MV-4-11 (cell line): ENCODE measurements around the gene PARVB.

Source experiments
- DNase-seq: peaks from one replicate; lab custom pipeline; 2025; lab: John Stamatoyannopoulos, UW

PARVB gene

DNA sequence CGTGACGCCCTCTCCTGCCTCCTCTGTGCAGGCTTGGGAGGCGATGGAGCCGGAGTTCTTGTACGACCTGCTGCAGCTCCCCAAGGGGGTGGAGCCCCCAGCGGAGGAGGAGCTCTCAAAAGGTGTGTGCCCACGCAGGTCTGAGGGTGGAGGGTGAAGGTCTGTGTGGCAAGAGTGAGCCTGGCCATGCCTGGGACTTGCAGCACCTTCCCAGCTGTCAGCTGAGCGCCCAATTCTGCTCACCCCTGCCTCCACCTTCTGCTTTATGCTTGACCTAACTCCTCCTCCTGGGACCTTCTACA, 159.1 kb downstream of the PARVB start:
- DNase-seq, result no peak

DNA sequence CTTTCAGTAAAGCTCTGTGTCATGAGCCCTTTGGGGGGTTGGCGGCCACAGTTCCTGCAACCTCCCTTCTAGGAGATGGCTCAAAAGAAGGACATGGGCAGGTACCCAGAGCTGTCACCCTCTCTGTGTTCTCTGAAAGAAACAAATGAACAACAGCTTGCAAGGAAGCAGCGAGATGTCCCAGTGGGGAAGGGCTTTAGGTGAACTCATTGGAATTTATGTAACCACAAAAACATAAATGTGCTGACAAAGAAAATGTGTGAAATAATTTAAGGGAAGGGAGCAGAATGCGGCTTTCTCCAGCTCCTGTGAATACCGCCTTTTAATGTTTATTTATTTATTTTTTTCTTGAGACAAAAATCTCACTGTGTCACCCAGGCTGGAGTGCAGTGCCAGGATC, 159.9 kb downstream of the PARVB start:
- no peak for DNase-seq

DNA sequence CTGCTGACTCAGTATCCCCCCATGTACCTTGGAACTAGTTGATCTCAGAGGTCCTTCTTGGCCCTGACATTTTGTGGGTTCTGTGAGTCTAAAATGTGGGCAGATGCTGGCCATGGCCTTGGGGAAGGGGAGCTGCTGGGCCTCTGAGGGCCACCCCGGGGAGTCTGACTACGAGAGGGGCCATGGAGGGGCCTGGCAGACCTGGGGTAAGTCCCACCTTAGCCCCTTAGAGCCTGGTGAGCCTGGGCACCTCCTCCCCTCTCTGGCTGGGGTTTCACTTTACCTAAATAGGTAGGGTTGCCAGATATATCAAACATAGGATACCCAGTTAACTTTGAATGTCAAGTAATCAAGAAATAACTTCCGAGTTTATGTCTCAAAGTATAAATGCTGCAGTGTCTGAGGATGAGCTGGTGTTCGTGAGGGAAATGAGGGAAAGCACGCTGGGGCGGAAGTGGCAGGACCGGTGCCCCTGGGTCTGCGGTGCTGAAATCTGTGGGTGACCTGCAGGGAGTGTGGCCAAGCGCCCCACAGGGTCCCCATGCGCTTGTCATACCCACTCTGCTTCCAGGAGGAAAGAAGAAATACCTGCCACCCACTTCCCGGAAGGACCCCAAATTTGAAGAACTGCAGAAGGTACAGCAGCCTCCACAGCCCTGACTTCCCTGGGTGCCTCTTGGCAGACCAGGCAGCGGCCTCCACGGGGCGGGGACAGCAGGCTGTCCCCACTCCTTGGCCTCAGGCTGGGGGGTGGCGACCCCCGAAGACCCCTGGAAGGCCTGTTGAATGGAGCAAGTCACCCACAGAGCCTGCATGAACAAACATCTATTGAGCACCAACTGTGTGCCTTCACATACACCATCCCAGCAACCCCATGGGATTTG, 161.4 kb downstream of the PARVB start:
- DNase-seq, result no peak

DNA sequence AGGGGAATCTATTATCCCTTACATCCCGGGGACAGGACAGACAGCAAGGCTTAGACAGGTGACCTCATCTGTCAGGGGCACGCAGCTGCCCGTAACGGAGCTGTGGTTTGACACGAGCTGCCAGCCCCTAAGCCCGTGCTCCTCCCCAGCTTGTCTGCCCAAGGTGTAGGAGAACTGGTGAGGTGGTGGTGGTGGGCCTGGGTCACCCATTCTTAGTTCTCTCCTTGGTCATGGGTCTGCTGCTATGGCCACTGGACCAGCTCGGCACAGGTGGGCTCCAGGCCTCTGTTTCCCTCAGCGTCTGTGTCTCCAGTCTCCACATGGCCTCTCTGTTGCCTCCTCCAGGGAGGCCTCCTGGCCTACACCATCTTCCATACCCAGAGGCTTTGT, 162.0 kb downstream of the PARVB start:
- DNase-seq, result no peak

DNA sequence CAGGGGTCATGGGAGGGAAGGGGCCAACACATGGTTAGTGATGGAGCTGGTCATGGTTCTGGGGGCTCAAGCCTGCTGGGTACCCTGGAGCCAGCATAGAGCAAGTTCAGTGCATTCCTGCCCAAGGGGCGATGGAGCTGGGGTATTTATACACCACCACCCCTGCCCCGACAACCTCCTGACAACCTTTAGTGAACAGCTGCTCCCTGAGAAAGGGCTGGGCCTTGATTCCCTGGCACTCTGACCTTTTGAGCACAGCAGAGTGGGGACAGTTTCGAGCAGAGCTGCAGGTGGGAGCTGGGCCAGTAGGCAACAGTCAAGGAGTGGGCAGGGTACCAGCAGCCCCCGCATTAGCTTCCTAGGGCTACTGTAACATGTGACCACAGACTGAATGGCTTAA, 162.6 kb downstream of the PARVB start:
- no peak for DNase-seq

DNA sequence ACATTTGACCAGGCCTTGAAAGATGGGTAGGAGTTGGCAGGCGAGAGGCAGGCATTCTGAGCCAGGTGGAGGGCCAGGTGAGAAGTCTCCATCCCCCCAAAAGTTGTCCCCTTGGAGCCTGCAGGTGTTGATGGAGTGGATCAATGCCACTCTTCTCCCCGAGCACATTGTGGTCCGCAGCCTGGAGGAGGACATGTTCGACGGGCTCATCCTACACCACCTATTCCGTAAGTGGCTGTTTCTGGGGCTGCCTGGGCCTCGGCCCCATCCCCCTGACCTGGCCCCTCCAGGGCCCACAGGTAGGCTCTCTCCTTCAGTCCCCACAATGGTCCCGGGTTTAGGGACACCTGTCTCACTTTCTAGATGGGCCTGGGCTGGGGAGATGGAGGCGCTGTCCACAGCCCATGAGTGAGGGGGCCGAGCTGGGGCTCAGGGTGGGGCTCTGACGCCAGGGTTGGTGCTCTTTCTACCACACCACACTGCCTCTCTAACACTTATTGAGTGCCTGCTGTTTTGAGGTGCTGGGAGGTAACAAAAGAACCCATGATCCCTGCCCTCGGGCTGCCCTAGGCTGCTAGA, 163.6 kb downstream of the PARVB start:
- no peak for DNase-seq

DNA sequence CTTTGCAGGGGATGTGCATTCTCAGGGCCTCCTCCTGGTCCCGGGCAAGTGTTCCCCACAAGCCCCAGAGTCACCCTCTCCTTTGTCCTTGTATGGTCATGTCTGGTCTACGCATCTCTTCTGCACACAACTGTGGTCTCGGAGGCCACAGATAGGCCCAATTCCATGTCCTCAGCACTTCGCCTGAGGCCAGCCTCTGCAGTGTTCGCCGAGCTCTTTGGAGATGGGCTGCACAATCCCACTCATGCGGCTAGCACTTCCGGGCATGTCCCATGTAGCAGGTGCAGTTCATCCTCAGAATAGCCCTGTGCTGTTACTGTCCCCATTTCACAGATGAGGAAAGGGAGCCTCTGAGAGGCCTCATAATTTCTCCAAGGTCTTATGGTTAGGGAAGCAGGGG, 164.2 kb downstream of the PARVB start:
- DNase-seq, result no peak

DNA sequence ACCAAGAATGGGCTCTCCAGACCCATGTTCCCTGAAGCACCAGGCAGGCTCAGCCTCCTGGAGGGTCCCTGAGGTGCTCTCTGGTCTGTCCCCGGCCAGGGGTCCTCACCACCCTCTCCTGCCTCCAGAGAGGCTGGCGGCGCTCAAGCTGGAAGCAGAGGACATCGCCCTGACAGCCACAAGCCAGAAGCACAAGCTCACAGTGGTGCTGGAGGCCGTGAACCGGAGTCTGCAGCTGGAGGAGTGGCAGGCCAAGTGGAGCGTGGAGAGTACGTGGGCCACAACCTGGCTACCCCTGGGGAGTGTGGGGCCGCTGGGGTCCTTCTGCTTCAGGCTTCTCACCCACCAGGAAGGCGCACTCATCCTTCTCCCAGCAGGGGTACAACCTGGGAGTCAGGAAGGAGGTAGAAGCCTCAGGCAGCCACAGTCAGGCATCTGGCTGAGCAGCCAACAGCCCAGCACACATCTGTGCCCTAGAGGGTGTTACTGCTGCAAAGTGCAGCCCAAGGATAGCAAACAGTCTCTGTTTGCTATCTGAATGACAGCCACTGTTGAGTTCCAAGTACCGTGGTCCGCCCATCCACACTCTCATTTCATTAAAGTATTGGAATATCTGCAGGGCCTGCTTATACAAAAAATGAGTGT, 165.0 kb downstream of the PARVB start:
- no peak for DNase-seq

DNA sequence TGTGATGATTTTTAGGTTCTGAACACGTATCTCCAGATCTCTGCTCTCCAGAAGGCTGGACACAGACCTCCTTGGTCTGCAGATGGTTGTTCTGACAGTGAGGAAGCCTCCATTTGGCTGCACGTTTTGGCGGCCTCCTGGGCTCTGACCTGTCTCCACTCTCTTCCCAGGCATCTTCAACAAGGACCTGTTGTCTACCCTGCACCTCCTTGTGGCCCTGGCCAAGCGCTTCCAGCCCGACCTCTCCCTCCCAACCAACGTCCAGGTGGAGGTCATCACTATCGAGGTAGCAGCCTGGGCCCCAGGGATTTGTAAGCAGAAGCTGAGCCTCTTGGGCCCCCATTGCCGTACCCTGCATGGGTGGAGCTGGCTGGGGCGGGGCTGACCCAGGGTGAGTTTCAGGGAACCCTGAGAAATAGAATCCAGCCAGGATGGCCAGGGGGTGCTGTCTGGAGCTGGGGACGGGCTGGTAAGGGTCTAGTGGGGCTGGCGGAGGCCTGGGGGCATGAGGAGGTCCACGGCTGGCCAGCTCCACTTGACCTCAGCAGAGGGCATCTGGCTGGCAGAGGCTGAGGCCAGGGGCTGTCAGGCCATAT, 166.4 kb downstream of the PARVB start:
- DNase-seq, result no peak

DNA sequence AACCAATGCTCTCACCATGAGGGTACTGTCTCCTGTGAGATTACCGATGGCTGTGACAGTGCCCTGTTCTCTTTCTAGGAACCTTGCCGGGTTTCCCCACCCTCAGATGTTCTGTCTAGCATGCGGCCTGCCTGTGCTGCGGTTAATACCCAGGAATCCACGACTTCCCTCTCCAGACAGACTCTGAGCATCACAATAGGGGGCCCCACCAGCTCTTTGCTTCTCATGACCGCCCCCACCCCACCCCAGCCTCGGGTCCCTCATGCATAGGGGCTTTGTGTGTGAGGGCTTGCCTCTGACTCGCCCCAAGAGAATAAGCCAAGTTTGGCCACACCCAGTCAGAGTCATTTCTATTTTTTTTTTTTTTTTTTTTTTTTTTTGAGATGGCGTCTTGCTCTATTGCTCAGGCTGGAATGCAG, 166.9 kb downstream of the PARVB start:
- DNase-seq, result peak; percentile 66

DNA sequence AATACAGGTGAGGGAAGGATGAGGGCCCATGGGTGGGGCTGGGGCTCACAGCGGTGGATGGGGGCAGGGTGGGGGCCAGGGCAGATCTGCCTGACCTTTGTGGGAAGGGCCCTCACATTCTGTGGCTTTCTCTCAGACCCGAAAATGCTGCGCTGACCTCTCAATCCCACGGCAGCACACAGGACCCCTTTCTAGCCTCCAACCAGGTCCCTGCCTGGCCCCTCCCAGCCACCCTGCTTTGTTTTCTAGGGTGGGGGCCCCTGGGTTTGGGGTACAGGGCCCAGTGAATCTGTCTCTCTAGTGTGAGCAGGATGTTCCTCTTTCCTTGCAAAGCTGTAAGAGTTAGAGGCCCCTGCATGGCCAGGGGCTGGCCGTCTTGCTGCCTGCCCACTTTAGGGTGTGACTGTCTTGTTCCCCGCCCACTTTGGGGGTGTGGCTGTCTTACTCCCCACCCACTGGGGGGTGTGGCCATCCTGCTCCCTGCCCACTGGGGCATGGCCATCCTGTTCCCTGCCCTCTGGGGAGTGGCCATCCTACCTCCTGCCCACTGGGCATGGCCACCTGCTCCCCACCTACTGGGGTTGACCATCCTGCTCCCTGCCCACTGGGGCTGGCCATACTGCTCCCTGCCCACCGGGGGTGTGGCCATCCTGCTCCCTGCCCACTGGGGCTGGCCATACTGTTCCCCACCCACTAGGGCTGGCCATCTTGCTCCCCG, 168.2 kb downstream of the PARVB start:
- DNase-seq, result peak; percentile 83

DNA sequence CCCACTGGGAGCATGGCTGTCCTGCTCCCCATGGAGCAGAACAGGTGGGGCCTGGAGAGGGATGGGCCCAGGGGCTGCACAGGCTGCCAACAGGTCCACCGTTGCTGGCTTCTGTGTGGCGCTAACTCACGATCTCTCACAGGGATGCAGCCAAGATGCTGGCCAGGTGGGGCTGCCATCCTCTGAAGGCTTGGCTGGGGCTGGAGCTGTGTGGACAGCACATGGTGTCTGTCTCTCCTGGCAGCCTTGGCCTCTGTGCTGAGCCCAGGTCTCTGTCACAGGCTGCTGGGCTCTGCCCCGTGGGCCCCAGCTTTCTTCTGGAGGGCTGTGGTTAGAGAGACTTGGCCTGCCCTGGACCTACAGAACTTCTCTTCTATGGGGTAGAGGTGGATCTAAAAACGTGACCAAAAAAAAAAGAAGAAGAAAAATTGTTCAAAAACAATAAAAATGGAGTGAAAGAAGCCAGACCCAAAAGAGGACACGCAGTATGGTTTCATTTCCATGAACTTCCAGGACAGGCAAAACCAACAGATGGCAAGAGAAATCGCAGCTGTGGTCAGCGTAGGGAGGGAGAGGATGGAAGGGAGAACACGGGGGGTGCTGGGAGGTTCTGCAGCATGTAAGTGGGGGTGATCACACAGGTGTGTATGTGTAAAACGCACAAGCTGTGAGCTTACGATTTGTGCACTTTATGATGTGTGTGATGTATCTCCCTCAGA, 168.9 kb downstream of the PARVB start:
- DNase-seq, result no peak

DNA sequence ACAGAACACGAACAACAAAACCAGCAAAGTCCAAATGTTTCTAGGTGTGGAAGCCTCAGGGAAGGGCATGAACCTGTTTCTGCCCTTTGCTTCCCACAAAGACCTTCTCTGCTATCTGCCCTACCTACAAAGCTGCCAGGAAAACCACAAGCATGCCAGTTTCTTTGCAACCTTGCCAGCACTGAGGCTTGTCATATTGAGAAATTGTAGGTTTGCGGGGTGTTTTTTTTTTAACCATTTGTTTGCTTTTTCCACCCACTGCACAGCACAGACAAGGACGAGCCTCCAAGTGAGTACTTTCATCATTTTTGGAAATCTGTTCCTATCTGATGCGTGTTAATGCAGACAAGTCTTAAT, 169.4 kb downstream of the PARVB start:
- no peak for DNase-seq

DNA sequence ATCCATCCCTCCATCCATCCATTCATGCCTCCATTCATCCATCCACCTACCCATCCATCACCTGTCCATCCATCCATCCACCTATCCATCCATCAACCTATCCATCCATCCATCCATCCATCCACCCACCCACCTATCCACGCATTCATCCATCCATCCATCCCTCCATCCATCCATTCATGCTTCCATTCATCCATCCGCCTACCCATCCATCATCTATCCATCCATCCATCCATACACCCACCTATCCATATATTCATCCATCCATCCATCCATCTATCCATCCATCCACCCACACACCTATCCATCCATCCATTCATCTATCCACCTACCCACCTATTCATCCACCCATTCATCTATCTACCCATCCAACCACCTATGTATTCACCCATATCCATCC, 170.5 kb downstream of the PARVB start:
- no peak for DNase-seq

DNA sequence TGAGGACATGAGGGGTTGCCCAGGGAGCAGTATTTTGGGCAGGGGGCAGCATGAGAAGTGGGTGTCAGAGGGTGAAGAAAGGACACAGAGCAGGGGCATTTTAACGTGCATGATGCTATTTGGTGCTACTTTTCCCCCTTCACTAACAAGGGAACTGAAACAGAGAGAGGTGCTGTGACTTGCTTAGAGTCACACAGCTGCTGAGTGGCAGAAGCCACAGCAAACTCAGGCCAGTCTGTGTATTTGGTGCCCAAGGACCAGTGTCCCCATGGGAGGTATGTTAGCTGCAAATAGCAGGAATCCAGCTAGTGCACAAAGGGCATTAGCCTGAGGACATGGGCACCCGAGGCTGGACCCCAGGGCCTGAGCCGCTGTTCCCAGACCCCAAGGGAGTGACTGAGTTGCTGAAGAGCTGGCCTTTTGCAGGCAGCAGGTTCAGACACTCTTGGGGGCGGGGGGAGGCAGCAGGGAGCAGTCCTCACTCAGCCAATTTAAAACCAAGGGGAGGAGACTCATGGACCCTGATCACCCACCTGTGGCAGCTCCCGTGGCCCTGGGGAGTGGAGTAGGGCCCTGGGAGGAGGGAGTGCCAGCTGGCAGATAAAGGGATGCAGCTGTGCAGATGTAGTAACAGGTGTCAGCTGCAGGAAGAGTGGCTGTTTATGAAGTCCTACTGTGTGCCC, 171.2 kb downstream of the PARVB start:
- no peak for DNase-seq

DNA sequence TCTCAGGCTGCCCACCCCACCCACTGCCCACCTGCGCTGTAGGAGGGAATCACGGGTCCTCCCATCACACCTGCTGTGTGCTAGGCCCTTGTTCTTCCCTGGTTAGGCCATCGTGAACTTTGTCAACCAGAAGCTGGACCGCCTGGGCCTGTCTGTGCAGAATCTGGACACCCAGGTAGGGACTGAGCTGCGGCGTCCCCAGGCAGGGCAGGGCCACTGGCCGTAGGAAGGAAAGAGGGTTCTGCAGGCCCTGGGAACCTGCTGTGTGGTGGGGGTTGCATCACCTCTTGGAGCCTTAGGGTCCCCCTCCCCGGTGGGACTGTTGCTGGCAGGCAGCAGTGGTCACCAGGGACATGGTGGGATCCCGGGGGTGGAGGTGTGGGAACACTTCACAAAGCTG, 172.1 kb downstream of the PARVB start:
- DNase-seq, result no peak

DNA sequence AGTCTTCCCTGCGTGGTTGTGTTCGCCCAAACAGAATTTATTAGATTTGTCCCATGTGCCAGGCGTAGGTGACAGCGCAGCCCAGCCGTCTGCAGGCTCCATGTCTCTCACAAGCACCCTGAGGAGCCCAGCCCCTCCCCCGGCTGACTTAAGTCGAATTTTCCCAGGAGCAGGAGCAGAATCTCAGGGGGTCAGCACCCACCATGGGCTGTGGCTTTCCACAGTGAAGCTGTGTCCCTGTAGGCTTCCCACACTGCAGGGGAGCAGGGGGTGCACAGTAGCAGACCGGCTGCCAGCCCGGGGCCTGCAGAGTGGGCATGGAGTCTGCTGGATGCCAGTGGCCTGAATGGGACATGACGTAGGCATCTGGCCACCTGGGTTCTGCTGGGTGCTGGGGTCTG, 172.6 kb downstream of the PARVB start:
- no peak for DNase-seq

DNA sequence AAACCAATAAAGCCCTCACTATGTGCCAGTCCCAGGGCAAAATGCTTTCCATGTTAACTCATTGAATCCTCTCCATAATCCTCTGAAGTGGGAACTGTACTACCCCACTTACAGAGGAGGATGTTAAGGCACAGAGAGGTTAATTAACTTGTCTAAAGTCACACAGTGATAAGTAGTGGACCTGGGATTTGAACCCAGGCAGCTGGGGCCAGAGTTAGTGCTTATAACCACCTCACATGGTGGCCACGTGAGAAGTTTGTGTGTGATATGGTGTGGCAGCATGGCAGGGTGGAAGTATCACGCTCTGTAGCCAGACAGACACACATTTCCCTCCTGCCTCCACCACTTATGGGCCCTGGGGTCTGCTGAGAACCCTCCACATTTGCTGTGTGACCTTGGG, 173.2 kb downstream of the PARVB start:
- DNase-seq, result no peak

DNA sequence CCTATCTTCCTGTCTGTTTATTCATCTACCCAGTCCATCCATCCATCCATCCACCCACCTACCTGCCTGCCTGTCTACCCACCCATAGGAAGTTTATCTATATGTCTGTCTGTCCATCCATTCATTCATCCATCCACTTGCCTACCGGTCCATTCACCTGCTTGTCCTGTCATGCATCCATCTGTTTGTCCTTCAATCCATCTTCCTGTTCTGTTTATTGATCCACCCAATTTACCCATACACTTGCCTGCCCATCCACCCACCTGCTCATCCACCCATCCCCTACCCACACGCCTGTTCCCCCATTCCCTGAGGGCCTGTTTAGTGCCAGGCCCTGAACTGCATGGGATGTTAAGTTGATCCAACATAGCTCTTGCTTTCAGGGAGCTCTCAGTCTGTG, 175.1 kb downstream of the PARVB start:
- DNase-seq, result no peak

DNA sequence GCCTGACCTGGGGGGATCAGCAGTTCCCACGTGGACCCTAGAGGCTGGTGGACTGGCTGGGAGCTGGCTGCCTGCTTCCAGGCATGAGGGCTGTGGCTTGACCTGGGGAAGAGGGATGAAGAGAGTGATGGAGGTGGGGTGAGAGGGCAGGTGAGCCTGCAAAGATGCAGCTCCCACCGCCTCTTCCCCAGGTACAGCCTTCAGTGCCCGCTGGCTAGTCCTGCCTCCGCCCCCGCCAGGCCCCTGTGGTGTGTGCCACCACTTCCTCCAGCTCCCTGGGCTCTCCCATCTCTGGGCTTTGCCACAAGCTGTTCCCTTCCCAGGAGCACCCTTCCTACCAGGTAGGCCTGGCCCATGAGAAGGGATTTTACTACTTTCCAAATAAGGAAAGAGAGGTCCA, 175.8 kb downstream of the PARVB start:
- DNase-seq, result no peak

DNA sequence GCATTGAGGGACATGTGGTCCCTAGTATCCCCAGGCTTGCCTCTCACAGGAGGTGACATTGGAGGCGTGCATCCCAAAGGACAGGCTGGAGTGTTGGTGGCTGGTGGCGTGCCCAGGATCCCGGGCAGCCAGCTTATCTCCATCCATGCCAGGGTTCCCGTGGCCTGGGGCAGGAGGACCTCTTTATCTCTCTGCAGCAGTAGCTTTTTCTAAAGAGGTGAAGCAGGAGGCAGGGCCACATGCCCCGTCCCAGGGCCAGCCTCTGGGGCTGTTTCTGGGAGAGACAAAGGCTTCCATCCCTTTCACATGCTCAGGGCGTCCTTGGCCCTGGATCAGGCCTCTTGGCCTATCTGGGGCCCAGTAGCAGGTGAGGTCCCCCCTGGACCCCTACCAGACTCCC, 176.3 kb downstream of the PARVB start:
- no peak for DNase-seq
